GM18502 (cell line): ENCODE results near the gene KBTBD7.

ENCODE experiments used
- ATAC-seq: cut with Tn5 transposase; IDR thresholded peaks from one replicate; pipeline ENCODE4 v1.9.1; 2021; ENCODE audit warnings: mild to moderate bottlenecking; ENCODE audit not compliant: unreplicated experiment, poor library complexity

The KBTBD7 gene

DNA sequence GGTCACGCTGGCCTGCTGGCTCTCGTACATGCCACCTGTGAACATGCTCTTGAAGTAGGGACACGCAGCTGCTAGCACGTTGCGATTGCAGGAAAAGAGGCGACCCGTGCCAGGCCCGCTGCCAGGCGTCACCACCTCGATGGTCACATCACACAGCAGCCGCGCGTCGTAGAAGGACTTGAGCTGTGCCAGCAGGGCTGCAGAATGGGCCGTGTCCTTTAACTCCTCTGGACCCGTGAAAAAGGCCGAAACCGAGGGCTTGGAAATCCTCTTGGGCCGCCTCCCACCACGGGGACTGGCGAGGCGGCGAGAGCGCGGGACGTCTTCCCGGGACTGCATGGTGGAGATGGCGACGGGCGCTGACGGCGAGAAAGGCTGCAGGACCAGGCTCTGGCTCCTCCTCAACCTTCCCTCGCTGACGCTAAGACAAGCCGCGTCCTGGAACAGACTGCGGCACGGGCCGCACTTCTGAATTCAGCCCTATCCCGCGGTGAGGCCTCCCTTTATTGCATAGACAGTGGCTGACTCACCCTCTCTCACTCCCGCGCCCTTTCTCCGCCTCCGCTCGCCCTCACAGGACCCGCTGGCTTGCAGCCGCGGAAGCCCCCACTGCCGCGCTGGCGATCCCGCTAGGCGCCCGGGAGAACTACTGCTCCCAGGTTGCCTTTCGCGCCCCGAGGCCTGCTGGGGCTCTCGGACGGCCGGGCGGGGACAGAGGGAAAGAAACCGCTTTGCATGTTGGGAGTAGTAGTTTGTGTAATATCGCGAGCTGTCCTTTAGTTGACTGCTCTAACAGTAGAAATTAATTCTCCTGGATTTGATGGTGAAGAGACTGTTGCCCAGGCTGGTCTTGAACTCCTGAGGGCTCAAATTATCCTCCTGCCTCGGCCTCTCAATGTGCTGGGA, at the start of gene KBTBD7:
TSS of gene KBTBD7 (minus strand) at position 651 of the 906 bp plus-strand sequence. CDS start at position 339, 312 bp downstream.
- peak; percentile 96 for ATAC-seq

DNA sequence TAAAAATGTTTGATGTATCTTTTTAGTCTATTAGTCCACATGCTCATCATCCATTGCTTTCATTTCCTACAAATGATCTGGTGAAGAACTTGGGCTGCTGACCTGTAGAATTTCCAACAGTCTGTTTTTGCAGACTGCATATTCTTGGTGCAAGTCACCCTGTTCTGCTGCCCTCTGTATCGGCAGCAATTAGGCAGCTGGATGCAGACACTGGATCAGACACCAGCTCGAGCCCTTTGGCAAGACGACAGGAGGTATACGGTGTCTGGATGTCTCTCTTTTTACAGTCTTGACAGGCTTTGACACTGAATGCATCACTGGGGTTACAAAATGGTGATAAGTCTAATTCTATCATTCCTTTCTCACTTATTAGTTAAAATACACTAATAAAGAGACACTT, 47.3 kb upstream of the KBTBD7 start:
- no peak for ATAC-seq

- ATAC-seq = no peak
These were observed 42.0 kb upstream of the KBTBD7 start for GRCh38 chr13:41236369-41236768.

GRCh38 chr13:41232578-41233480, 38.5 kb upstream of the KBTBD7 start:
- no peak for ATAC-seq

DNA sequence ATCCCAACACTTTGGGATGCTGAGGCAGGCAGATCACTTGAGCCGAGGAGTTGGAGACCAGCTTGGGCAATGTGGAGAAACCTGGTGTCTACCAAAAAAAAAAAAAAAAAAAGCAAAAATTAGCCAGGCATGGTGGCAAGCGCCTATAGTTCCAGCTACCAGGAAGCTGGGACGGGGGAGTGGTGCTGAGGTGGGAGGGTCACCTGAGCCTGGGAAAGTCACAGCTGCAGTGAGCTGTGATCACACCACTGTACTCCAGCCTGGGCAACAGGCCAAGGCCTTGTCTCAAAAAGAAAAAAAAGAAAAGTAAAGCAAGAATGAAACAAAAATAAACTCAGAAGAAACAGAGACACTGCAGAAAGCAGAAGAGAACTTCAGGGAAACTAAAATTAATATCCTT, 37.4 kb upstream of the KBTBD7 start:
- ATAC-seq = no peak

- ATAC-seq = no peak
These were observed 36.8 kb upstream of the KBTBD7 start for GRCh38 chr13:41231025-41231677.

GRCh38 chr13:41229356-41229755, 35.0 kb upstream of the KBTBD7 start:
- no peak for ATAC-seq

DNA sequence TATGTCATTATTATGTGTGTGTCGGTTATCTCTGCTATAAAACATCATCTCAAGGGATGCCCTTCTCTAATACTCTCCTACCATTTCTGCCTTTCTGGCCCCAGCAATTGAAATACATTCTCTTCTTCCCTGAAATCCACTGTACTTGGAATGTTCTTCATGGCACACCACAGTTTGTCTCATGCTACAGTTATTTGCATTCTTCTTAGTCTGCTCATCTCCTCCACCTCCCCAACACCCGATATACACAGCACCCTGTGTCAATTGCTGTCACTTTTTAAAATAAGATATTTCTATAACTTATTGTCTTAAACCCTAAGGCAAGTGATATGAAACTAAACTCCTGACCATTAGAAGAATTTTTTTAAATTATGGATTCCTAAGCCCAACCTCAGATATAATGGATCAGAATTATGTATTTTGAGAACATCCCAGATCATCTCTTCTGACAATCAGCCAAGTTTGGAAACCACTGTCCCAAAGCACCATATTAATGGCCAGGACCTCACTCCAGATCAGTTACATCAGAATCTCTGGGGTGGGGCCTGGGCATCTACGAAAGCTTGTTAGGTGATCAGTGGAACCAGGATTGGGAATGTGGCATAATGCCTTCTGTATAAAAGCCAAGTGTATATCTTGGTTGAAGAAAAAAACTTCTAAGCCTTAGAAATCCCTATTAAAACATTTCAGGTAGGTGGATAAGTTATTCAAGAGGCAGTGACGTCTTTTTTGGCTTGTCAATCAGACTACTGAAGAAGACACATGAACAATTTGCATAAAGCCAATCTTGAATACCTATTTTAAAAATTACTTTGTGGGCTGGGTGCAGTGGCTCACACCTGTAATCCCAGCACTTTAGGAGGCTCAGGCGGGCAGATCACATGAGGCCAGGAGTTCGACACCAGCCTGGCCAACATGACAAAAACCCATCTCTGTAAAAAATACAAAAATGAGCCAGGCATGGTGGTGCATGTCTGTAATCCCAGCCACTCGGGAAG, 30.0 kb upstream of the KBTBD7 start:
- no peak for ATAC-seq

GRCh38 chr13:41222259-41222852, 28.0 kb upstream of the KBTBD7 start:
- ATAC-seq = peak; percentile 79

GRCh38 chr13:41220401-41220800, 26.0 kb upstream of the KBTBD7 start:
- ATAC-seq = no peak

GRCh38 chr13:41216160-41216559, 21.8 kb upstream of the KBTBD7 start:
- ATAC-seq = no peak

- no peak for ATAC-seq
These were observed 19.6 kb upstream of the KBTBD7 start for GRCh38 chr13:41213919-41214318.

- ATAC-seq = no peak
These were observed 18.9 kb upstream of the KBTBD7 start for GRCh38 chr13:41213316-41213715.

GRCh38 chr13:41212881-41213280, 18.5 kb upstream of the KBTBD7 start:
- no peak for ATAC-seq

GRCh38 chr13:41211062-41211461, 16.7 kb upstream of the KBTBD7 start:
- ATAC-seq = no peak

GRCh38 chr13:41206467-41206866, 12.1 kb upstream of the KBTBD7 start:
- no peak for ATAC-seq

GRCh38 chr13:41203810-41204209, 9.4 kb upstream of the KBTBD7 start:
- ATAC-seq = no peak

- ATAC-seq = no peak
These were observed 5.8 kb upstream of the KBTBD7 start for GRCh38 chr13:41200126-41200525.

DNA sequence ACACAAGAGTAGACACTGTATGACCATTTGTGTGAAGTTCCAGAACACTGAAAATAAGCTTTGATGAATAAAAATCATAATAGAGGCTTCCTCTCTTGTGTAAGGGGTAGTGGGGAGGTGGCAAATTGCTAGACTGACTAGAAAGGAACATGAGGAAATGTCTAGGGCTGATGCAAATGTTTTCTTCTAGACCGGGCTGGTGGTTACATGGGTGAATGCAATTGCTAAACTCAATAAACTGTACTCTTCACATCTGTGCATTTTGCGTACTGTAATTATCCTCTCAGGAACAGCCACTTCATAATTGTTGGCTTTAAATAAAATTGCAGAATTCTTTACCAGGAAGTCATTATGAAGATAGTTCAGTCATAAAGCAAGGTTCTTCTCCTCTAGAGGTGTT, 5.2 kb upstream of the KBTBD7 start:
- ATAC-seq = peak; percentile 80
